HepG2 (cell line): ENCODE data around the gene MT1F. TPM values are rescaled to one million over a fixed set of nuclear protein-coding genes. Genes with fewer than 3 reads are reported as not detected.
A peak's percentile ranks its signal among the peaks of the same experiment; 100 is the strongest.

ENCODE experiments used
- GATA4 ChIP-seq: sonication (generic); IDR thresholded peaks from 2 replicates; pipeline ENCODE4 v1.6.1; 2016; ENCODE audit warnings: antibody characterized with exemption, low read depth, borderline replicate concordance
- KLF13 ChIP-seq: sonication (generic); formaldehyde crosslinking; IDR thresholded peaks from 2 replicates; pipeline ENCODE4 v1.4.0; 2020; ENCODE audit warnings: mild to moderate bottlenecking, missing genetic modification reagents
- ZNF597 ChIP-seq: sonication (generic); formaldehyde crosslinking; IDR thresholded peaks from 2 replicates; pipeline ENCODE4 v1.5.0; 2020; ENCODE audit warnings: missing genetic modification reagents
- polyA plus RNA-seq, 8 experiments: library from polyadenylated mRNA; depleted of rRNA in 3 of 8; stranded (reverse) in 7 of 8; unstranded in 1 of 8; fragments of >200 nt; fragmentation: Illumina TruSeq in 4 of 8; extraction: Trizol in 4 of 8; gene quantifications; 2 replicates each; pipeline versions ENCODE4 v1.2.1 to v1.2.3, GENCODE V29; 2011 to 2016; ENCODE audit warnings: low read depth in 4 of 8, missing spikeins in 1 of 8, mixed read lengths in 1 of 8; ENCODE audit not compliant: insufficient read depth in 1 of 8
- total RNA-seq, 5 experiments: library from RNA; depleted of rRNA; stranded (reverse); fragments of >200 nt; fragmentation: Illumina TruSeq; extraction: Trizol; gene quantifications; 2 replicates each; pipeline ENCODE4 v1.2.3, GENCODE V29; 2016; ENCODE audit warnings: low read depth in 1 of 5
- TF ChIP-seq, protein P1 (sequence below): sonication (generic); formaldehyde crosslinking; IDR thresholded peaks from 2 replicates; pipeline ENCODE4 v1.4.0; 2020; ENCODE audit warnings: missing genetic modification reagents

Gene MT1F
- total and polyA plus RNA-seq, 2 of the 13 experiments (the other 11 are each of a cell fraction or from before 2014, with no cell fraction given) = 1.9 to 169 TPM

- TF ChIP-seq, protein P1, sequence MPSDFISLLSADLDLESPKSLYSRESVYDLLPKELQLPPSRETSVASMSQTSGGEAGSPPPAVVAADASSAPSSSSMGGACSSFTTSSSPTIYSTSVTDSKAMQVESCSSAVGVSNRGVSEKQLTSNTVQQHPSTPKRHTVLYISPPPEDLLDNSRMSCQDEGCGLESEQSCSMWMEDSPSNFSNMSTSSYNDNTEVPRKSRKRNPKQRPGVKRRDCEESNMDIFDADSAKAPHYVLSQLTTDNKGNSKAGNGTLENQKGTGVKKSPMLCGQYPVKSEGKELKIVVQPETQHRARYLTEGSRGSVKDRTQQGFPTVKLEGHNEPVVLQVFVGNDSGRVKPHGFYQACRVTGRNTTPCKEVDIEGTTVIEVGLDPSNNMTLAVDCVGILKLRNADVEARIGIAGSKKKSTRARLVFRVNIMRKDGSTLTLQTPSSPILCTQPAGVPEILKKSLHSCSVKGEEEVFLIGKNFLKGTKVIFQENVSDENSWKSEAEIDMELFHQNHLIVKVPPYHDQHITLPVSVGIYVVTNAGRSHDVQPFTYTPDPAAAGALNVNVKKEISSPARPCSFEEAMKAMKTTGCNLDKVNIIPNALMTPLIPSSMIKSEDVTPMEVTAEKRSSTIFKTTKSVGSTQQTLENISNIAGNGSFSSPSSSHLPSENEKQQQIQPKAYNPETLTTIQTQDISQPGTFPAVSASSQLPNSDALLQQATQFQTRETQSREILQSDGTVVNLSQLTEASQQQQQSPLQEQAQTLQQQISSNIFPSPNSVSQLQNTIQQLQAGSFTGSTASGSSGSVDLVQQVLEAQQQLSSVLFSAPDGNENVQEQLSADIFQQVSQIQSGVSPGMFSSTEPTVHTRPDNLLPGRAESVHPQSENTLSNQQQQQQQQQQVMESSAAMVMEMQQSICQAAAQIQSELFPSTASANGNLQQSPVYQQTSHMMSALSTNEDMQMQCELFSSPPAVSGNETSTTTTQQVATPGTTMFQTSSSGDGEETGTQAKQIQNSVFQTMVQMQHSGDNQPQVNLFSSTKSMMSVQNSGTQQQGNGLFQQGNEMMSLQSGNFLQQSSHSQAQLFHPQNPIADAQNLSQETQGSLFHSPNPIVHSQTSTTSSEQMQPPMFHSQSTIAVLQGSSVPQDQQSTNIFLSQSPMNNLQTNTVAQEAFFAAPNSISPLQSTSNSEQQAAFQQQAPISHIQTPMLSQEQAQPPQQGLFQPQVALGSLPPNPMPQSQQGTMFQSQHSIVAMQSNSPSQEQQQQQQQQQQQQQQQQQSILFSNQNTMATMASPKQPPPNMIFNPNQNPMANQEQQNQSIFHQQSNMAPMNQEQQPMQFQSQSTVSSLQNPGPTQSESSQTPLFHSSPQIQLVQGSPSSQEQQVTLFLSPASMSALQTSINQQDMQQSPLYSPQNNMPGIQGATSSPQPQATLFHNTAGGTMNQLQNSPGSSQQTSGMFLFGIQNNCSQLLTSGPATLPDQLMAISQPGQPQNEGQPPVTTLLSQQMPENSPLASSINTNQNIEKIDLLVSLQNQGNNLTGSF = no peak; the same call in none of the 2 replicates
- TF ChIP-seq KLF13 (no peak), ZNF597 (no peak), GATA4 (0 out of 2 replicates have a peak, but pooled peaks have one; percentile 52)
- TF ChIP-seq, all 625 proteins: peak for 262
Observed at GRCh38 chr16:56681939-56682702, 24.4 kb downstream of the MT1F start, which contains the start of gene MT1X (continued).
